Stimulated activated CD4-positive, alpha-beta T cell treated with anti-CD3 and anti-CD28 coated beads, Interleukin-4, amount 100 ng/mL, for 4 hours (primary cell): Measurements from ENCODE around the gene G6PC2.
"Not testable (repeated sequence)": the region's sequence is repeated elsewhere in the genome, so short reads cannot be mapped to it uniquely, and the experiment has no call there.

Experiments used
- DNase-seq, 2 experiments: peaks; one replicate each; pipeline ENCODE4 v3.0.0-alpha.2; 2020

G6PC2 gene

DNA sequence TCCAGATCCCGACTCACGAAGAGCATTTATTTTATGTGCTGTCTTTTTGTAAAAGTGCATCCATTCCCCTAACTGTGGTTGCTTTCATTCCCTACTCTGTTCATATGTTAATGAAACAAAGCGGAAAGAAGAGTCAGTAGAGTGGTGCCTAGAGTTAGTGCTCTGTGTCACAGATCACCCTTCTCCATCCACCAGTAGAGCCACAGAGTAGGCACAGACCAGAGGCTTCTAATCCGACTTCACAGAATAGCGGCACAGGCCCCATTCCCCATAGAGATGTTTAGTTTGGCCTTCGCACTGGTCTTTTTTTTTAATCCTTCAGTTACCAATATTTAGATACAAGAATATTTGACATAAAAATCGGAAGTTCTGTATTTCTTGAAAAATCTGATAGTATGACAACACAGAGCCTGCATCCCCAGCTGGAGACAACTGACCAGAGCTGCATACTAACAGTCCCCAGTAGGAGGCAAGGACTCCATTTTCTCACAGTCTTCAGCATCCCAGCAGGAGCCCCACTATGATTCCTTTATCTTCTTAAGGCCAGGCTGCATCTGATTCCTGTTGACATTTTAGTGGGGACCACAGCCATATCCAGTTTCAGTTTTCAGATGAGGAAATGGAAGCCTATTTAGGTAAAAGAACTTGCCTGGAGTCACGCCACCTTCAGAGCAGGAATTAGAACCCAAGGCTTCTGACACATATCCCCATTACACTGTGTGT is 7.0 kb downstream of the G6PC2 start:
- no peak for DNase-seq

- DNase-seq = no peak
Observed at GRCh38 chr2:168910330-168910729, 9.2 kb downstream of the G6PC2 start.

DNA sequence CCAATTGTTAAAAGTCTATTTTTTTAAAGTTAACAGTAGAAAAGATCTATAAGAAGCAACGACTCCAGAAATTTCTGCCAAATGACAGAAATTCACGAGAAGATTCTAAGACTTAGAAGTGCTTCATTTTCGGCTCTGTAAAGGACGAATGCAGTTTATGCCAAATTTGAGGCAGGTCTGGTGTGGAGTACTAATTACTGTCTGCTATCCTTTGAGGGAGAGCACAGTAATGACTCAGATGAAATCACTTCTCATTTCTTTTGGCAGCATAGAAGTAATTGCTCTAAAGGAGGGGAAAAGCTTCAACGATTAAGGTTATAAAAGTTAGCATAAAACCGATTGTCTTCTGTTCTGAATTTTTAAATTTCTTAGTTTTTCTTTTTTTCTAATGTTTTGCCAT is 11.4 kb downstream of the G6PC2 start:
- no peak for DNase-seq

- no peak for DNase-seq
Observed at GRCh38 chr2:168912901-168913369, 11.8 kb downstream of the G6PC2 start.

GRCh38 chr2:168913495-168913894 is 12.4 kb downstream of the G6PC2 start:
- DNase-seq = no peak

- no peak for DNase-seq
Observed at GRCh38 chr2:168915441-168916330, 14.6 kb downstream of the G6PC2 start.

DNA sequence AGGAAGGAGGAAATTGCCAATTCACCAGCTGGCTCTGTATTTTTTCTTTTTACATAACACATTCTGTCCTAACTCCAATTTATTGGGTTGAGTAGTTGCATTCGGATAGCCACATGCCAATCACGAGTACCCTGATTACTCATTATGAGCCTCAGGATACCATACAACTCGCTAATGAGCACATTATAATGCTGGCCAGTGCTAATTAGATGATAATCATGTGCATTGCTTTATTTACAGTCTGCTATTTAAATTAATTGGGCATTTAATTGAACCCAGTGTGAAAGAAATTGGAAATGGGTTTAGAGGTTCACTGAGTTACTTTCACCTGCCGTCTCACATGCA is 15.2 kb downstream of the G6PC2 start:
- DNase-seq = no peak

DNA sequence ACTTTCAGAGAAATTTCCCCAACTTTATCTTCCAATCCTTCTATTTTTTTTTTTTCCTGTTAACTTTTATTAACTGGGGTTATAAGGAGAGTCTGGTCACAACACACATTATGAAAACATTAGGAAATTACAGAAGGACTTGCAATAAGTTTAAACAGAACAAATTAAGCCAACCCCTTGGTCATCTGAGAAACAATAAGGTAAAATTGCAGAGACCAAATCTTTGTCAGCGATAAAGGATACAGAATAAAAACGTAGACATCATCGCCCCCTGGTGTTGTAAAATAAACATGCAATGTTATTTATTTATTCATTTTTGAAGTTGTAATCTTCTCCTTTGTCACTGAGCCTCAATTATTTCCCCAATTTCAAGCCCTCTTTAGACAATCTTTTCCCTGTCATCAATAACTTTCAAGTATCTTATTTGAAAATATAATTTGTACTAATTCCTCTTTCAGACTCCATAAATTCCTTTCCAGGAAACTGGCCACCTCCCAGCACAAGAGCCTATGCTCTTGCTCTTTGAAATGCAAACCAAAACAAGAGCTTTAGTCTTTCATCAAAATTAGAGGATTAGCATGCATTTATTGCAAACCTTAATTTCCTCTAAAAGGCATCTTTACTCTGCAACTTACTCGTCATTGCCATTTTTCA is 19.5 kb downstream of the G6PC2 start:
- no peak for DNase-seq

DNA sequence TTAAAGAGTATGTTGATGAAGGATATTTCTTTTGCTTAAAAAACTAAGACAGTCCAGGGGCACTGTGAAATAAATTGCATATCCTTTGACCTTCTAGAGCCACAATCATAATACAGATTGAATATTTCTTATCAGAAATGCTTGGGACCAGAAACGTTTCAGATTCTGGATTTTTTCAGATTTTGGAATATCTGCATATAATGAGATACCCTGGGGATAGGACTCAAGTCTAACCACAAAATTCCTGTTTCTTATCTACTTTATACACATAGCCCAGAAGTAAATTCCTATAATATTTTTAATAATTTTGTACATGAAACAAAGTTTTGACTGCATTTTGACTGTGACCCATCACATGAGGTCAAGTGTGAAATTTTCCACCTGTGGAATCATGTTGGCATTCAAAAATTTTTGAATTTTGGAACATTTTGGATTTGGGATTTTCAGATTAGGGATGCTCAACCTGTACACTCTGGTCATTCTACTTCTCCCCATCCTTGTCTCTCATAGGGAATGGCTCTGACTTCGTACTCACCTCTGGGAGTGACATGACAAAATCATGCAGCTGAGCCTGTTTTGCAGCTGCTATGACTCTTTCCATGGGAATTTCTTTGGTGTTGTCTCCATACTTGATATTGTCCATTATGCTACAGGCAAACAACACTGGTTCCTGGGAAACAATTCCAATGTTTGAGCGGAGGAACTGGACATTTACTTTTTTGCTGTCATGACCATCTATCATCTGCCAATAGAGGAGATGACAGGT is 25.7 kb downstream of the G6PC2 start:
- no peak for DNase-seq

DNA sequence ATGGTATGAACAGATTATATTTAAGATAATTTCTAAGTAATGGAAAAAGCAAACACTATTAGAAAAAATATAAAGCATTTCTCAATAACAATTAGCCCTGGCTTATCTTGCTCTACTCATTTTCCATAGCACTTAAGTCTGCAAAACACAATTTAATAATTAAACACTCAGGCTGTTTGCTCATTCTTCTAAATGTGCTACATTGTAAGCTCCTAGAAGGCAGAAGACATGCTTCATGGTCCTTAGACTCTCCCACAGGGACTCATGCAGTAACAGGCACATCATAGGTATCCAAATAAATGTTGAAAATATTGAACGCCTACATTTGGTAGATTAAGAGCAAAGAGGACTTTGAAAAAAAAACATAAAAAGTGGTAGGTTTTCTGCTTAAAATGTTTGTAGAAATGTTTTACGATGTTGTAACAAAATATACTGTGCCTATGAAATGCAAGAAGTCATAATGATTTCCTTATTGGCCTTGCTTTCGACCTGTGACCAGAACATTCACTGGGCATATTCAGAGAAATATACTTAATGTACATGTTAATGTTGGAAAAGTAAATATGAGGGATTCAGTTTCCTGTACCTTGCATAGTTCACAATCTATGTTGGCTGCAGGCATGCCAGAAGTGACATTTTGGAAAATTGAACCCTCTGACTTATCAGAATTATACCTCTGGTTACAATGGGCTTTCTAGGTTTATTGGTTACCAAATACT is 27.2 kb downstream of the G6PC2 start:
- DNase-seq = no peak

GRCh38 chr2:168929031-168929430 is 27.9 kb downstream of the G6PC2 start:
- no peak for DNase-seq

DNA sequence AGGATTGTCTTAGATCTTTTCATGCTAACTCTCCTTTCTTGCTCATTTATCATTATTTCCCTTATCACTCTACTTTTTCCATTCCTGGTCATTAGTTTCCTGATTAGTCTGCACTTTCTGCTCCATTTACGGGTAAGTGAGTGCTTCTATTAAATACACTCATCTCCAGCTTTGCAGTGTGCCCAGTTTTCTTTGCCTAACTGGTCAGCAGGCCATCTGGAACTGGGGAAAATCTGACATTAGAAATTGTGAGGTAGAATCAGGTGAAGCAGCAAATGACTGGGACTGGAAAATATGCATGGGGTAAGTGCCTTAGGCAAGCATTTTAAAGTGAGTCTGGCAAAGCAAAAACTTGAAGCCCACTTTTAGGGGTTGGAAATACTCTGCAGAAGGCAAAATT is 29.2 kb downstream of the G6PC2 start:
- DNase-seq = no peak

DNA sequence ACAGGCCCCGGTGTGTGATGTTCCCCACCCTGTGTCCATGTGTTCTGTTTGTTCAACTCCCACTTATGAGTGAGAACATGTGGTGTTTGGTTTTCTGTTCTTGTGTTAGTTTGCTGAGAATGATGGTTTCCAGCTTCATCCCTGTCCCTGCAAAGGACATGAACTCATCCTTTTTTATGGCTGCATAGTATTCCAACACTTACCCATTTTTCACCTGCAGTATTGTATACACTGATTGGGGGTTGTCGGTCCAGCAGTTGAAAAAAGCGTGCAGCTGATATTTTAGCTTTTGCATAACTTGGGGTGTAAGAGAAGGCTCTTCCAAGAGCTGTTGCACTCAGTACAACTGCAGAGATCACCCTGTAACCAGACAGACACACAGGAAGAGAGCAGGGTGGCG is 31.1 kb downstream of the G6PC2 start:
- not testable (repeated sequence) for DNase-seq

- DNase-seq = no peak
Observed at GRCh38 chr2:168934826-168935225, 33.7 kb downstream of the G6PC2 start.

- no peak for DNase-seq
Observed at GRCh38 chr2:168935810-168936581, 34.9 kb downstream of the G6PC2 start.

DNA sequence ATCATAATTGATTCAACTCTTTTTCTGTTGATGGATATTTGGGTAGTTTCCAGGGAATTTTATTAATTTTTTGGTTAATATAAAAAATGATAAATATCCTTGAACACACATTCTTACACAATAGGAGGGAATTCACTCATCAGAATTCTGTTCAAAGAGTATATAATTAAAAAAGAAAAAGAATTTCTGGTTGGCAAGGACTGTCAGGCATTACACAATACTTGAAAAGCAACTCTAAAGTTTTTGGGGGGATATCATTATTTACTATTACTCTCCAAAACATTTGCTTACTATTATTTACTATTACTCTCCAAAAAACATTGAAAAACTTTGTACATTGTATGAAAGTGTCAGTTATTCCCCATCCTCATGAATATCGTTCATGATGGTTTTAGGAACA is 38.0 kb downstream of the G6PC2 start:
- DNase-seq = no peak

DNA sequence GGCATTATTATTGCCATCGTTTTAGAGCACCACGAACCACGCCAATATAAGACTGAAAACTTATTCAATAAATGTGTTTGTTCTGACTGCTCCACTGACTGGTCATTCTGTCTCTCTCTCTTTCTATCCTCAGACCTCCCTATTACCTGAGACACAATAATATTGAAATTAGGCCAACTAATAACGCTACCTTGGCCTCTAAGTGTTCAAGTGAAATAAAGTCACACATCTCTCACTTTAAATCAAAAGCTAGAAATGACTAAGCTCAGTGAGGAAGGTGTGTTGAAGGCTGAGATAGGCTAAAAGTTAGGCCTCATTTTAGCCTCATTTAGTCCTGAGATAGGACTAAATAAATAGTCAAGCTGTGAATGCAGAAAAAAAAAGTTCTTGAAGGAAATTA is 38.8 kb downstream of the G6PC2 start:
- no peak for DNase-seq

DNA sequence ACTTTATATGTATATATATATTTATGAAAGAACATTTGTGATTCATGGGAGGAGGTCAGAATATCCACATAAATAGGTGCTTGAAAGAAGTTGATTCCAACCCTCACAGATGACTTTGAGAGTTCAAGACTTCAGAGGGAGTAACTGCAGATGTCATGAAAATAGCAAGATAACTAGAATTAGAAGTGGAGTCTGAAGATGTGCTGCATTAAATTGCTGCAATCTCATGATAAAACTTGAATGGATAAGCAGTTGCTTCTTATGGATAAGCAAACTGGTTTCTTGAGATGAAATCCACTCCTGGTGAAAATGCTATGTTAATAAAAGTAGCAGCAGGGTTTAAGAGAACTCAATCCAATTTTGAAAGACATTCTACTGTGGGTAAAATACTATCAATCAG is 40.2 kb downstream of the G6PC2 start:
- no peak for DNase-seq

- DNase-seq = no peak
Observed at GRCh38 chr2:168944065-168944464, 43.0 kb downstream of the G6PC2 start.

- no peak for DNase-seq
Observed at GRCh38 chr2:168945508-168945907, 44.4 kb downstream of the G6PC2 start.

DNA sequence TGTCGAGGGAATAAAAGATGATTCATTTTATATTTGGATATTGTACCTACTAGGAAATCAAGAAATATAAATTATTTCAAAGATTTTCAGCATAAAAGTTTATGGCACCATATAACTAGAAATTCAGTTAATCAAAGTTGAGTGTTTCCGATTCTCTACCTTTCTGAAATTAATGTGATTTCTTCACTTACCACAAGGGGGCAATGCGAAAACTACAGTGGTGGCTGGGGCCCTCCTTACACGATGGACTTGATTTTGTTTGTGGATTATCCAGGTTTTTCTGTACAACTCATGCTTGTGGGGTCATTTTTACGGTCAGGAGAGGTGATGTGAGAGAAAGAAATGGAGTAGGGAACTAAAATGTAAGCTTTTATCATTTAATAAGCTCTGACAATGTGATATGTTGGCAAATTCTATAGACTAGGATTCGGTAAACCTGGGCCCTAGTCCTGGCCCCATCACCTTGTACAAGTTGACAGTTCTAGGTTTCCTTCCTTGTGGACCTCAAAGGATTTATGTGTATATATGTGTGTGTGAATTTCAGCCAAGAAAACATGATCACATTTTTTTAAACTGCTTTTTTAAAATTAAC is 47.6 kb downstream of the G6PC2 start:
- no peak for DNase-seq
